ENCODE measurements around the gene CHST1. TPM values are rescaled to one million over a fixed set of nuclear protein-coding genes. Genes with fewer than 3 reads are reported as not detected.

CHST1 gene
- total and polyA plus RNA-seq, 2 experiments from 2014 or later: 0.84 to 2.7 TPM

DNA sequence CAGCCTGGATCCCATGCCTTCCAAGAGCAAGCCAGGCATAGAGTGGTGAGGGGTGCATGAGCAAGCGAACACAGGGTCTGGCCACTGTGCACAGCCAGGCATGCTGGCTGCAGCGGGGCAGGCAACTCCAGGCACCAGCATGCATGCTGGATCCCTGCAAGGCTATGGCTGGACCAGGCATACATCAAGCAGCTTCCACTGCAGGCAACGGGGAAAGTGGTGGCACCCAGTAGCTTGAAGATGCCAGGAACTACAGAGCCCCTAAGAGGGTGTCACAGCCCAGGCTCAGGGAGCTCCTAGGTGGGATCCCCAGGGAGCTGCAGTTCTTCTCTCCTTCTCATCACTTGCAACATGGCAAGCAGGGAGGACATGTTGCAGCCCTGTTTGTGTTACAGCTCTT is 45.2 kb downstream of the CHST1 start (continued):
- TF ChIP-seq, protein P1, sequence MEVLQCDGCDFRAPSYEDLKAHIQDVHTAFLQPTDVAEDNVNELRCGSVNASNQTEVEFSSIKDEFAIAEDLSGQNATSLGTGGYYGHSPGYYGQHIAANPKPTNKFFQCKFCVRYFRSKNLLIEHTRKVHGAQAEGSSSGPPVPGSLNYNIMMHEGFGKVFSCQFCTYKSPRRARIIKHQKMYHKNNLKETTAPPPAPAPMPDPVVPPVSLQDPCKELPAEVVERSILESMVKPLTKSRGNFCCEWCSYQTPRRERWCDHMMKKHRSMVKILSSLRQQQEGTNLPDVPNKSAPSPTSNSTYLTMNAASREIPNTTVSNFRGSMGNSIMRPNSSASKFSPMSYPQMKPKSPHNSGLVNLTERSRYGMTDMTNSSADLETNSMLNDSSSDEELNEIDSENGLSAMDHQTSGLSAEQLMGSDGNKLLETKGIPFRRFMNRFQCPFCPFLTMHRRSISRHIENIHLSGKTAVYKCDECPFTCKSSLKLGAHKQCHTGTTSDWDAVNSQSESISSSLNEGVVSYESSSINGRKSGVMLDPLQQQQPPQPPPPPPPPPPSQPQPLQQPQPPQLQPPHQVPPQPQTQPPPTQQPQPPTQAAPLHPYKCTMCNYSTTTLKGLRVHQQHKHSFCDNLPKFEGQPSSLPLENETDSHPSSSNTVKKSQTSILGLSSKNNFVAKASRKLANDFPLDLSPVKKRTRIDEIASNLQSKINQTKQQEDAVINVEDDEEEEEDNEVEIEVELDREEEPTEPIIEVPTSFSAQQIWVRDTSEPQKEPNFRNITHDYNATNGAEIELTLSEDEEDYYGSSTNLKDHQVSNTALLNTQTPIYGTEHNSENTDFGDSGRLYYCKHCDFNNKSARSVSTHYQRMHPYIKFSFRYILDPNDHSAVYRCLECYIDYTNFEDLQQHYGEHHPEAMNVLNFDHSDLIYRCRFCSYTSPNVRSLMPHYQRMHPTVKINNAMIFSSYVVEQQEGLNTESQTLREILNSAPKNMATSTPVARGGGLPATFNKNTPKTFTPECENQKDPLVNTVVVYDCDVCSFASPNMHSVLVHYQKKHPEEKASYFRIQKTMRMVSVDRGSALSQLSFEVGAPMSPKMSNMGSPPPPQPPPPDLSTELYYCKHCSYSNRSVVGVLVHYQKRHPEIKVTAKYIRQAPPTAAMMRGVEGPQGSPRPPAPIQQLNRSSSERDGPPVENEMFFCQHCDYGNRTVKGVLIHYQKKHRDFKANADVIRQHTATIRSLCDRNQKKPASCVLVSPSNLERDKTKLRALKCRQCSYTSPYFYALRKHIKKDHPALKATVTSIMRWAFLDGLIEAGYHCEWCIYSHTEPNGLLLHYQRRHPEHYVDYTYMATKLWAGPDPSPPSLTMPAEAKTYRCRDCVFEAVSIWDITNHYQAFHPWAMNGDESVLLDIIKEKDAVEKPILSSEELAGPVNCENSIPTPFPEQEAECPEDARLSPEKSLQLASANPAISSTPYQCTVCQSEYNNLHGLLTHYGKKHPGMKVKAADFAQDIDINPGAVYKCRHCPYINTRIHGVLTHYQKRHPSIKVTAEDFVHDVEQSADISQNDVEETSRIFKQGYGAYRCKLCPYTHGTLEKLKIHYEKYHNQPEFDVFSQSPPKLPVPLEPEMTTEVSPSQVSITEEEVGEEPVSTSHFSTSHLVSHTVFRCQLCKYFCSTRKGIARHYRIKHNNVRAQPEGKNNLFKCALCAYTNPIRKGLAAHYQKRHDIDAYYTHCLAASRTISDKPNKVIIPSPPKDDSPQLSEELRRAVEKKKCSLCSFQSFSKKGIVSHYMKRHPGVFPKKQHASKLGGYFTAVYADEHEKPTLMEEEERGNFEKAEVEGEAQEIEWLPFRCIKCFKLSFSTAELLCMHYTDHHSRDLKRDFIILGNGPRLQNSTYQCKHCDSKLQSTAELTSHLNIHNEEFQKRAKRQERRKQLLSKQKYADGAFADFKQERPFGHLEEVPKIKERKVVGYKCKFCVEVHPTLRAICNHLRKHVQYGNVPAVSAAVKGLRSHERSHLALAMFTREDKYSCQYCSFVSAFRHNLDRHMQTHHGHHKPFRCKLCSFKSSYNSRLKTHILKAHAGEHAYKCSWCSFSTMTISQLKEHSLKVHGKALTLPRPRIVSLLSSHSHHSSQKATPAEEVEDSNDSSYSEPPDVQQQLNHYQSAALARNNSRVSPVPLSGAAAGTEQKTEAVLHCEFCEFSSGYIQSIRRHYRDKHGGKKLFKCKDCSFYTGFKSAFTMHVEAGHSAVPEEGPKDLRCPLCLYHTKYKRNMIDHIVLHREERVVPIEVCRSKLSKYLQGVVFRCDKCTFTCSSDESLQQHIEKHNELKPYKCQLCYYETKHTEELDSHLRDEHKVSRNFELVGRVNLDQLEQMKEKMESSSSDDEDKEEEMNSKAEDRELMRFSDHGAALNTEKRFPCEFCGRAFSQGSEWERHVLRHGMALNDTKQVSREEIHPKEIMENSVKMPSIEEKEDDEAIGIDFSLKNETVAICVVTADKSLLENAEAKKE (CRISPR knock-in tag; IDR thresholded peaks at IDR 0.05): no peak
- TF ChIP-seq ZNF331 (CRISPR knock-in tag; IDR thresholded peaks at IDR 0.05; ENCODE audit: low read depth) (no peak), NANOG (IDR thresholded peaks at IDR 0.05; ENCODE audit: borderline replicate concordance) (no peak), JUNB (IDR thresholded peaks at IDR 0.05; ENCODE audit: unreplicated experiment) (no peak), EZH2 (IDR thresholded peaks at IDR 0.05; ENCODE audit: low read depth, unreplicated experiment) (no peak)
- TF ChIP-seq, protein P2, sequence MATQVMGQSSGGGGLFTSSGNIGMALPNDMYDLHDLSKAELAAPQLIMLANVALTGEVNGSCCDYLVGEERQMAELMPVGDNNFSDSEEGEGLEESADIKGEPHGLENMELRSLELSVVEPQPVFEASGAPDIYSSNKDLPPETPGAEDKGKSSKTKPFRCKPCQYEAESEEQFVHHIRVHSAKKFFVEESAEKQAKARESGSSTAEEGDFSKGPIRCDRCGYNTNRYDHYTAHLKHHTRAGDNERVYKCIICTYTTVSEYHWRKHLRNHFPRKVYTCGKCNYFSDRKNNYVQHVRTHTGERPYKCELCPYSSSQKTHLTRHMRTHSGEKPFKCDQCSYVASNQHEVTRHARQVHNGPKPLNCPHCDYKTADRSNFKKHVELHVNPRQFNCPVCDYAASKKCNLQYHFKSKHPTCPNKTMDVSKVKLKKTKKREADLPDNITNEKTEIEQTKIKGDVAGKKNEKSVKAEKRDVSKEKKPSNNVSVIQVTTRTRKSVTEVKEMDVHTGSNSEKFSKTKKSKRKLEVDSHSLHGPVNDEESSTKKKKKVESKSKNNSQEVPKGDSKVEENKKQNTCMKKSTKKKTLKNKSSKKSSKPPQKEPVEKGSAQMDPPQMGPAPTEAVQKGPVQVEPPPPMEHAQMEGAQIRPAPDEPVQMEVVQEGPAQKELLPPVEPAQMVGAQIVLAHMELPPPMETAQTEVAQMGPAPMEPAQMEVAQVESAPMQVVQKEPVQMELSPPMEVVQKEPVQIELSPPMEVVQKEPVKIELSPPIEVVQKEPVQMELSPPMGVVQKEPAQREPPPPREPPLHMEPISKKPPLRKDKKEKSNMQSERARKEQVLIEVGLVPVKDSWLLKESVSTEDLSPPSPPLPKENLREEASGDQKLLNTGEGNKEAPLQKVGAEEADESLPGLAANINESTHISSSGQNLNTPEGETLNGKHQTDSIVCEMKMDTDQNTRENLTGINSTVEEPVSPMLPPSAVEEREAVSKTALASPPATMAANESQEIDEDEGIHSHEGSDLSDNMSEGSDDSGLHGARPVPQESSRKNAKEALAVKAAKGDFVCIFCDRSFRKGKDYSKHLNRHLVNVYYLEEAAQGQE (IDR thresholded peaks at IDR 0.05; ENCODE audit: unreplicated experiment): no peak
- TF ChIP-seq, protein P3, sequence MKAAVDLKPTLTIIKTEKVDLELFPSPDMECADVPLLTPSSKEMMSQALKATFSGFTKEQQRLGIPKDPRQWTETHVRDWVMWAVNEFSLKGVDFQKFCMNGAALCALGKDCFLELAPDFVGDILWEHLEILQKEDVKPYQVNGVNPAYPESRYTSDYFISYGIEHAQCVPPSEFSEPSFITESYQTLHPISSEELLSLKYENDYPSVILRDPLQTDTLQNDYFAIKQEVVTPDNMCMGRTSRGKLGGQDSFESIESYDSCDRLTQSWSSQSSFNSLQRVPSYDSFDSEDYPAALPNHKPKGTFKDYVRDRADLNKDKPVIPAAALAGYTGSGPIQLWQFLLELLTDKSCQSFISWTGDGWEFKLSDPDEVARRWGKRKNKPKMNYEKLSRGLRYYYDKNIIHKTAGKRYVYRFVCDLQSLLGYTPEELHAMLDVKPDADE (IDR thresholded peaks at IDR 0.05): no peak

All from GM23338 (cell line).